ENCODE results near the gene FAF2. TPM values are rescaled to one million over a fixed set of nuclear protein-coding genes. Genes with fewer than 3 reads are reported as not detected.
A peak's percentile ranks its signal among the peaks of the same experiment; 100 is the strongest.

The FAF2 gene
- total RNA-seq, 2 experiments from 2014 or later, result 27.5 to 30.1 TPM

- H3K27me3 Mint-ChIP-seq, result no peaks in the 10 kb centered on the region
- peaks cover 30% of the 10 kb centered on the region for H3K36me3 Mint-ChIP-seq (ENCODE audit: low read depth)
- Histone ChIP-seq H3K4me3 (ENCODE audit: low read length) (no peak overlapping the region), H3K4me1 (ENCODE audit: insufficient read depth, low read length) (peaks cover 72% of the 10 kb centered on the region), H3K27ac (ENCODE audit: low read depth in 1 of 2, low read length in 2 of 2) (peak overlapping the region; percentile 42 to 57), H3K9me3 (ENCODE audit: control insufficient read depth in 1 of 2, insufficient read depth in 1 of 2, low read length in 2 of 2) (peaks cover 0 to 3% of the 10 kb centered on the region in 2 experiments), H3K36me3 (ENCODE audit: insufficient read depth, low read length) (no peaks in the 10 kb centered on the region), H3K27me3 (ENCODE audit: control insufficient read depth in 1 of 2, insufficient read depth in 2 of 2, low read length in 2 of 2) (no peaks in the 10 kb centered on the region)
- peak overlapping the region; percentile 100 for H3K27ac Mint-ChIP-seq
- intact Hi-C loops (cut with DNase I, micrococcal nuclease), result loop anchor here in 1 of 2 experiments (5.0 kb wide), 2 partner anchors 38 to 107 kb away; partner anchors contain the start of gene TSPAN17
- ATAC-seq (ENCODE audit: poor library complexity) (no peak), DNase-seq (no peak)
- POLR2A ChIA-PET, result interaction anchor here (1.0 to 9.9 kb wide), 7 partner anchors 10 to 124 kb away, joined by 3 to 126 read pairs (median 17); partner anchors contain the start of genes CLTB and FAF2
- peak overlapping the region; percentile 92 for H3K4me3 Mint-ChIP-seq
- CTCF ChIA-PET, result interaction anchor here (2.8 to 4.0 kb wide), 2 partner anchors 10 to 93 kb away, joined by 8 to 17 read pairs; partner anchors contain the start of gene FAF2
- H3K4me1 Mint-ChIP-seq (ENCODE audit: low read depth), result peaks cover 75% of the 10 kb centered on the region
- no peaks in the 10 kb centered on the region for H3K9me3 Mint-ChIP-seq
- no peak for TF ChIP-seq CTCF (IDR thresholded peaks at IDR 0.05)
Observed at GRCh38 chr5:176540476-176540899, 92.3 kb downstream of the FAF2 start.

GRCh38 chr5:176540956-176541337 is 92.8 kb downstream of the FAF2 start:
- ATAC-seq (ENCODE audit: poor library complexity) (no peak), DNase-seq (peak in 3 of 14 experiments; percentile 50 to 67 (median 59))
- H3K27me3 Mint-ChIP-seq, result no peaks in the 10 kb centered on the region
- TF ChIP-seq CTCF (IDR thresholded peaks at IDR 0.05), result no peak
- peaks cover 75% of the 10 kb centered on the region for H3K4me1 ChIP-seq (ENCODE audit: insufficient read depth, low read length)
- H3K4me3 ChIP-seq (ENCODE audit: low read length), result peak overlapping the region; percentile 87
- H3K27ac ChIP-seq (ENCODE audit: low read depth in 1 of 2, low read length in 2 of 2), result peak overlapping the region; percentile 57 to 81
- peaks cover 0 to 3% of the 10 kb centered on the region in 2 experiments for H3K9me3 ChIP-seq (ENCODE audit: control insufficient read depth in 1 of 2, insufficient read depth in 1 of 2, low read length in 2 of 2)
- peaks cover 26% of the 10 kb centered on the region for H3K36me3 Mint-ChIP-seq (ENCODE audit: low read depth)
- POLR2A ChIA-PET, result interaction anchor here (1.3 to 7.0 kb wide), 5 partner anchors 8 to 124 kb away, joined by 4 to 185 read pairs (median 20); partner anchors contain the start of genes CLTB, FAF2 and RNF44
- no peaks in the 10 kb centered on the region for H3K27me3 ChIP-seq (ENCODE audit: control insufficient read depth in 1 of 2, insufficient read depth in 2 of 2, low read length in 2 of 2)
- H3K36me3 ChIP-seq (ENCODE audit: insufficient read depth, low read length), result no peaks in the 10 kb centered on the region
- no peaks in the 10 kb centered on the region for H3K9me3 Mint-ChIP-seq
- intact Hi-C loops (cut with DNase I, micrococcal nuclease), result loop anchor here in 1 of 2 experiments (5.0 kb wide), 2 partner anchors 39 to 106 kb away; partner anchors contain the start of gene TSPAN17
- H3K4me1 Mint-ChIP-seq (ENCODE audit: low read depth), result peaks cover 77% of the 10 kb centered on the region
- peak overlapping the region; percentile 100 for H3K27ac Mint-ChIP-seq
- H3K4me3 Mint-ChIP-seq, result peak overlapping the region; percentile 92
- CTCF ChIA-PET, result interaction anchor here (2.8 to 4.0 kb wide), 3 partner anchors 11 to 93 kb away, joined by 8 to 27 read pairs (median 17); partner anchors contain the start of gene FAF2

- intact Hi-C loops (cut with DNase I, micrococcal nuclease), result loop anchor here in 1 of 2 experiments (2.0 to 5.0 kb wide), 3 partner anchors 39 to 125 kb away; partner anchors contain the start of genes CLTB and TSPAN17
- Mint-ChIP-seq H3K27ac (peak overlapping the region; percentile 100), H3K4me3 (peak overlapping the region; percentile 92), H3K36me3 (ENCODE audit: low read depth) (peaks cover 20% of the 10 kb centered on the region), H3K4me1 (ENCODE audit: low read depth) (peaks cover 81% of the 10 kb centered on the region), H3K9me3 (no peaks in the 10 kb centered on the region), H3K27me3 (no peaks in the 10 kb centered on the region)
- Histone ChIP-seq H3K9me3 (ENCODE audit: control insufficient read depth in 1 of 2, insufficient read depth in 1 of 2, low read length in 2 of 2) (no peaks in the 10 kb centered on the region), H3K27ac (ENCODE audit: low read depth in 1 of 2, low read length in 2 of 2) (peak overlapping the region; percentile 57 to 81), H3K27me3 (ENCODE audit: control insufficient read depth in 1 of 2, insufficient read depth in 2 of 2, low read length in 2 of 2) (no peaks in the 10 kb centered on the region), H3K4me1 (ENCODE audit: insufficient read depth, low read length) (peaks cover 75% of the 10 kb centered on the region), H3K4me3 (ENCODE audit: low read length) (peak overlapping the region; percentile 87), H3K36me3 (ENCODE audit: insufficient read depth, low read length) (no peaks in the 10 kb centered on the region)
- peak; percentile 13 for ATAC-seq (ENCODE audit: poor library complexity)
- DNase-seq, result peak; percentile 44 to 92 (median 74)
- POLR2A ChIA-PET, result interaction anchor here (0.6 to 7.0 kb wide), 6 partner anchors 8 to 125 kb away, joined by 3 to 185 read pairs (median 18); partner anchors contain the start of genes CLTB, FAF2 and RNF44
- CTCF ChIA-PET, result interaction anchor here (2.8 to 4.0 kb wide), 3 partner anchors 11 to 125 kb away, joined by 17 to 27 read pairs (median 22); partner anchors contain the start of genes CLTB and FAF2
- TF ChIP-seq CTCF (IDR thresholded peaks at IDR 0.05), result no peak
Observed at GRCh38 chr5:176541338-176542134, 93.4 kb downstream of the FAF2 start.
